Measurements from ENCODE around the gene SLCO2B1.

Gene SLCO2B1

DNA sequence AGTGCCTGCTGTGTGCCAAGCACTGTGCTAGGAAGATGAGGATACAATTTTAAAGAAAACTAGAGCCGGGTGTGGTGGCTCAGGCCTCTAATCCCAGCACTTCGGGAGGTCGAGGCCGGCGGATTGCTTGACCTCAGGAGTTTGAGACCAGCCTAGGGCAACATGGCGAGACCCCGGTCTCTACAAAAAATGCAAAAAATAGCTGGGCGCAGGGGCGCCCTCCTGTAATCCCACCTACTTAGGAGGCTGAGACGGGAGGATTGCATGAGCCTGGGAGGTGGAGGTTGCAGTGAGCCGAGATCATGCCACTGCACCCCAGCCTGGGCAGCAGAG lies 98.0 kb downstream of the SLCO2B1 start:
- Histone ChIP-seq H3K9ac (ENCODE audit: low read depth, low read length) (no peak overlapping the region), H3K27ac (ENCODE audit: low read length) (no peak overlapping the region), H3K4me3 (ENCODE audit: low read depth in 1 of 2, low read length in 2 of 2) (no peak overlapping the region), H3K4me2 (ENCODE audit: insufficient read depth, low read length) (no peak overlapping the region), H3K9me3 (ENCODE audit: insufficient read depth, low read length, severe bottlenecking) (peaks cover 3% of the 10 kb centered on the region), H3K4me1 (ENCODE audit: insufficient read depth, low read length) (no peaks in the 10 kb centered on the region), H3K27me3 (ENCODE audit: insufficient read depth, low read length, poor library complexity) (no peaks in the 10 kb centered on the region), H3K36me3 (ENCODE audit: insufficient read depth, low read length) (no peaks in the 10 kb centered on the region), H3K79me2 (ENCODE audit: insufficient read depth, low read length) (no peaks in the 10 kb centered on the region), H2AFZ (ENCODE audit: low read depth, low read length) (no peak overlapping the region), H4K20me1 (ENCODE audit: insufficient read depth, low read length) (no peaks in the 10 kb centered on the region)
- DNase-seq (no peak), ATAC-seq (ENCODE audit: insufficient read depth, low read depth) (no peak)
- TF ChIP-seq, protein P1, sequence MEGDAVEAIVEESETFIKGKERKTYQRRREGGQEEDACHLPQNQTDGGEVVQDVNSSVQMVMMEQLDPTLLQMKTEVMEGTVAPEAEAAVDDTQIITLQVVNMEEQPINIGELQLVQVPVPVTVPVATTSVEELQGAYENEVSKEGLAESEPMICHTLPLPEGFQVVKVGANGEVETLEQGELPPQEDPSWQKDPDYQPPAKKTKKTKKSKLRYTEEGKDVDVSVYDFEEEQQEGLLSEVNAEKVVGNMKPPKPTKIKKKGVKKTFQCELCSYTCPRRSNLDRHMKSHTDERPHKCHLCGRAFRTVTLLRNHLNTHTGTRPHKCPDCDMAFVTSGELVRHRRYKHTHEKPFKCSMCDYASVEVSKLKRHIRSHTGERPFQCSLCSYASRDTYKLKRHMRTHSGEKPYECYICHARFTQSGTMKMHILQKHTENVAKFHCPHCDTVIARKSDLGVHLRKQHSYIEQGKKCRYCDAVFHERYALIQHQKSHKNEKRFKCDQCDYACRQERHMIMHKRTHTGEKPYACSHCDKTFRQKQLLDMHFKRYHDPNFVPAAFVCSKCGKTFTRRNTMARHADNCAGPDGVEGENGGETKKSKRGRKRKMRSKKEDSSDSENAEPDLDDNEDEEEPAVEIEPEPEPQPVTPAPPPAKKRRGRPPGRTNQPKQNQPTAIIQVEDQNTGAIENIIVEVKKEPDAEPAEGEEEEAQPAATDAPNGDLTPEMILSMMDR (IDR thresholded peaks at IDR 0.05; ENCODE audit: borderline replicate concordance, extremely low read depth, low read length, poor library complexity, severe bottlenecking) = no peak
- no peak for TF ChIP-seq EZH2 (IDR thresholded peaks at IDR 0.05; ENCODE audit: borderline replicate concordance, low read depth, low read length, severe bottlenecking)

DNA sequence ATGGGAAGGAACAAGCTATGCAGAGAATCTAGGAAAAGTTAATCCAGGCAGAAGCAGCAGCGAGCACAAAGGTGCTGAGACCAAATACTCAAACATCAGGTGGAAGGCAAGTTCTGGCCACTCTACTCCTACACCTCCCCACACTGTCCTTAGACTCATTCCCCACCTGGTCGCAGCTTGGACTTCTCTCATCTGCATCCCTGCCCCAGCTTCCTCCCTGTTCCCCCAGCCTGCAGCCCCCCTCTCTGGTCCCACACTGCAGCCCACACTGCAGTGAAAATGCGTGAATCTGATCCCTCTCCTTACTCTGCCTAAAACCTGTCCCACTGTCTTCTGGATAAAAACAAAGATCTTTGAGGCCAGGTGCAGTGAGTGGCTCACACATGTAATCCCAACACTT lies 98.8 kb downstream of the SLCO2B1 start:
- no peak for DNase-seq
- ATAC-seq (ENCODE audit: insufficient read depth, low read depth) = no peak
- Histone ChIP-seq H3K9me3 (ENCODE audit: insufficient read depth, low read length, severe bottlenecking) (peaks cover 3% of the 10 kb centered on the region), H3K36me3 (ENCODE audit: insufficient read depth, low read length) (no peaks in the 10 kb centered on the region), H3K4me3 (ENCODE audit: low read depth in 1 of 2, low read length in 2 of 2) (no peak overlapping the region), H3K4me2 (ENCODE audit: insufficient read depth, low read length) (no peak overlapping the region), H3K79me2 (ENCODE audit: insufficient read depth, low read length) (no peaks in the 10 kb centered on the region), H2AFZ (ENCODE audit: low read depth, low read length) (no peak overlapping the region), H3K27ac (ENCODE audit: low read length) (no peak overlapping the region), H3K9ac (ENCODE audit: low read depth, low read length) (no peak overlapping the region), H3K27me3 (ENCODE audit: insufficient read depth, low read length, poor library complexity) (no peaks in the 10 kb centered on the region), H3K4me1 (ENCODE audit: insufficient read depth, low read length) (no peaks in the 10 kb centered on the region), H4K20me1 (ENCODE audit: insufficient read depth, low read length) (no peaks in the 10 kb centered on the region)
- TF ChIP-seq, protein P1 (IDR thresholded peaks at IDR 0.05; ENCODE audit: borderline replicate concordance, extremely low read depth, low read length, poor library complexity, severe bottlenecking) = no peak
- no peak for TF ChIP-seq EZH2 (IDR thresholded peaks at IDR 0.05; ENCODE audit: borderline replicate concordance, low read depth, low read length, severe bottlenecking)

DNA sequence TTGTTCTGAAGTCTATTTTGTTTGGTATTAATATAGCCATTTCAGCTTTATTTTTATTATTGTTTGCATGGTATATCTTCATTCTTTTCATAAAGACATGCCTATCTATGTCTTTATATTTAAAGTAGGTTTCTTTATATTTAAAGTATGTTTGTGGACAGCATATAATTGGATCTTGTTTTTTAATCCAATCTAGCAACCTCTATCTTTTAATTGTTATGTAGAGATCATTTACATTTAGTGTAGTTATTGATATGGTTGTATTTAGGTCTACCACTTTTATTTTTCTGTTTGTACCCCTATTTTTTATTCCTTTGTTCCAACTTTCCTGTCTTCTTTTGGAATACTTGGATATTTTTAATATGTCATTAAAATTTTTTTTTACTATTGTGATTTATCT lies 103.4 kb downstream of the SLCO2B1 start:
- Histone ChIP-seq H4K20me1 (ENCODE audit: insufficient read depth, low read length) (no peaks in the 10 kb centered on the region), H3K36me3 (ENCODE audit: insufficient read depth, low read length) (no peaks in the 10 kb centered on the region), H3K4me3 (ENCODE audit: low read depth in 1 of 2, low read length in 2 of 2) (no peak overlapping the region), H3K79me2 (ENCODE audit: insufficient read depth, low read length) (no peaks in the 10 kb centered on the region), H3K9me3 (ENCODE audit: insufficient read depth, low read length, severe bottlenecking) (peaks cover 3% of the 10 kb centered on the region), H3K4me1 (ENCODE audit: insufficient read depth, low read length) (no peaks in the 10 kb centered on the region), H3K4me2 (ENCODE audit: insufficient read depth, low read length) (no peak overlapping the region), H3K27me3 (ENCODE audit: insufficient read depth, low read length, poor library complexity) (no peaks in the 10 kb centered on the region), H2AFZ (ENCODE audit: low read depth, low read length) (no peak overlapping the region), H3K9ac (ENCODE audit: low read depth, low read length) (no peak overlapping the region), H3K27ac (ENCODE audit: low read length) (no peak overlapping the region)
- TF ChIP-seq, protein P1 (IDR thresholded peaks at IDR 0.05; ENCODE audit: borderline replicate concordance, extremely low read depth, low read length, poor library complexity, severe bottlenecking) = no peak
- no peak for TF ChIP-seq EZH2 (IDR thresholded peaks at IDR 0.05; ENCODE audit: borderline replicate concordance, low read depth, low read length, severe bottlenecking)
- no peak for ATAC-seq (ENCODE audit: insufficient read depth, low read depth)
- DNase-seq = no peak
